NCI-H2081 (cell line): ENCODE measurements around the gene ZNF408.

Experiments
- DNase-seq, 2 experiments: peaks; one replicate each; lab custom pipeline; 2025; lab: John Stamatoyannopoulos, UW

ZNF408 gene

GRCh38 chr11:46727952-46728658 is 27.3 kb downstream of the ZNF408 start:
- DNase-seq: no peak

GRCh38 chr11:46728659-46729040 is 27.8 kb downstream of the ZNF408 start:
- no peak for DNase-seq

- no peak for DNase-seq
Measured at GRCh38 chr11:46729110-46730027, 28.5 kb downstream of the ZNF408 start.

- DNase-seq: no peak
Measured at GRCh38 chr11:46731545-46731944, 30.7 kb downstream of the ZNF408 start.

- no peak for DNase-seq
Measured at GRCh38 chr11:46733234-46733633, 32.4 kb downstream of the ZNF408 start.

- no peak for DNase-seq
Measured at GRCh38 chr11:46736146-46736545, 35.3 kb downstream of the ZNF408 start.

- peak in 1 of 2 experiments; percentile 24 for DNase-seq
Measured at GRCh38 chr11:46736615-46737014, 35.8 kb downstream of the ZNF408 start.

- no peak for DNase-seq
Measured at GRCh38 chr11:46737699-46738098, 36.9 kb downstream of the ZNF408 start.

GRCh38 chr11:46738887-46739286 is 38.1 kb downstream of the ZNF408 start:
- no peak for DNase-seq

- DNase-seq: no peak
Measured at GRCh38 chr11:46741600-46742484, 41.0 kb downstream of the ZNF408 start.

GRCh38 chr11:46743043-46743442 is 42.2 kb downstream of the ZNF408 start:
- DNase-seq: no peak

GRCh38 chr11:46743693-46744339 is 43.0 kb downstream of the ZNF408 start:
- peak; percentile 10 to 32 for DNase-seq

GRCh38 chr11:46745328-46745727 is 44.5 kb downstream of the ZNF408 start:
- no peak for DNase-seq

- DNase-seq: no peak
Measured at GRCh38 chr11:46745995-46746394, 45.2 kb downstream of the ZNF408 start.

GRCh38 chr11:46747150-46747549 is 46.3 kb downstream of the ZNF408 start:
- DNase-seq: no peak
